ENCODE measurements around the gene TAS1R2.
"Not testable (repeated sequence)": the region's sequence is repeated elsewhere in the genome, so short reads cannot be mapped to it uniquely, and the experiment has no call there.

The TAS1R2 gene

DNA sequence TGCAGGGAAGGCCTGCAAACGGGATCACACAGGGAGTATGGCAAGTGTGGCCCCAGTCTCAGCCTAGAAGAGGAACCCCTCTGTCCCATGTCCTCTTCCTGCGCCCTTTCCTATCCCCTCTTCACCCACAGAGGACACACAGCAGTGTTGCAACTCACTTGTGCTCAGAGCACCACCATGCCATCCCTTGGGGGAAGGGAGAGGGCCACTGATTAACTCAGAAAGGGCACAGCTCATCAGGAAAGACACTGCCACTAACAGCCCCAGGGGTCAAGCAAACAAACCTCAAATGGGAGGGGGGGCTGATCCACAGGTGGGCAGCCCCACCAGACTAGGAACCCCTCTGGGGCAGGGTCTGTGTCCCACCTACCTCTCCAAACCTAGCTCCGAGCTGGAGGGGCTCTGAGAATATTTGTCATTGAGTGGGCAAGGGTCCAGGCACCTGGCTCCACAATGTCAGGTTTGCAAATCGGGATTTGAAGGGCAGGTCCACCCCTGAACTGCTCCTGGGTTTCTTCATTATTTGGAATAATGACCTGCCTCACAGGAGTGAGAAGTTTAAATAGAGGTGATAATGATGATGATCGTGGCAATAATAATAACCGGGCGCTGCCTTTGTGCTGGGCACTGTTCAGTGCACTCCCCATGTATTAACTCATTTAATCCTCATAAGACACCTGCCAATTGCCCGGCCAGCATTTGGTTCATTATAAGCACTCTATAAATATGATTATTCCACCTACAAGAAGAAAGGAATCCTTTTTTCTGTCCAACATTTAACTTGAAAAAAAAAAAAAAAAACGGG lies 41.9 kb upstream of the TAS1R2 start:
- peak overlapping the region; percentile 83; the same call in 1 of the 2 replicates for H3K4me3 ChIP-seq (ENCODE audit: low read depth, low read length)
- TF ChIP-seq, protein P1, sequence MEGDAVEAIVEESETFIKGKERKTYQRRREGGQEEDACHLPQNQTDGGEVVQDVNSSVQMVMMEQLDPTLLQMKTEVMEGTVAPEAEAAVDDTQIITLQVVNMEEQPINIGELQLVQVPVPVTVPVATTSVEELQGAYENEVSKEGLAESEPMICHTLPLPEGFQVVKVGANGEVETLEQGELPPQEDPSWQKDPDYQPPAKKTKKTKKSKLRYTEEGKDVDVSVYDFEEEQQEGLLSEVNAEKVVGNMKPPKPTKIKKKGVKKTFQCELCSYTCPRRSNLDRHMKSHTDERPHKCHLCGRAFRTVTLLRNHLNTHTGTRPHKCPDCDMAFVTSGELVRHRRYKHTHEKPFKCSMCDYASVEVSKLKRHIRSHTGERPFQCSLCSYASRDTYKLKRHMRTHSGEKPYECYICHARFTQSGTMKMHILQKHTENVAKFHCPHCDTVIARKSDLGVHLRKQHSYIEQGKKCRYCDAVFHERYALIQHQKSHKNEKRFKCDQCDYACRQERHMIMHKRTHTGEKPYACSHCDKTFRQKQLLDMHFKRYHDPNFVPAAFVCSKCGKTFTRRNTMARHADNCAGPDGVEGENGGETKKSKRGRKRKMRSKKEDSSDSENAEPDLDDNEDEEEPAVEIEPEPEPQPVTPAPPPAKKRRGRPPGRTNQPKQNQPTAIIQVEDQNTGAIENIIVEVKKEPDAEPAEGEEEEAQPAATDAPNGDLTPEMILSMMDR (IDR thresholded peaks at IDR 0.05; ENCODE audit: low read depth, low read length, missing control alignments): no peak
- DNase-seq (ENCODE audit: low read depth): no peak

DNA sequence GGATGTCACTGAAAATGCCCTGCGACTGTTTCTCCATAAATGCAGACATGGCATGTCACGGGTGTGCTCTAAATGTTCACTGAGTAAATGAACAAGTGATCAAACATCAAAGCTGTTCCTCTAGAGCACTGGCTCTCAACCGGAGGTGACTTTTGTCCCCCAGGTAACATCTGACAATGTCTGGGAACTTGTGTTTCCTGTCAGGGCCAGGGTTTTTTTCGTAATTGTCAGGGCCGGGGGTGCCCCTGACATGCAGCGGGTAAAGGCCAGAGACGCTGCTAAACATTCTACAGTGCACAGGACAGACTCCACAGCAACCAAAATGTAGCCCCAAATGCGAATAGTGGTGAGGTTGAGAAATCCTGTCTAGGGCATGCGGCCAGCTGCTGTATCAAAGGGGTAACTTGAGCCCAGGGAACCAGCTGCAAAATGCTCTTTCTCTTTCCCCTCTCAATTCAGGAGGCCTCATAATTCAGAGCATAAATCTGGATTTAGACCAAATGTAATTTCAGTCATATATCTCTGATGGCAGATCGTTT lies 40.9 kb upstream of the TAS1R2 start:
- TF ChIP-seq, protein P1 (IDR thresholded peaks at IDR 0.05; ENCODE audit: low read depth, low read length, missing control alignments): no peak
- DNase-seq (ENCODE audit: low read depth): no peak
- no peak overlapping the region for H3K4me3 ChIP-seq (ENCODE audit: low read depth, low read length)

DNA sequence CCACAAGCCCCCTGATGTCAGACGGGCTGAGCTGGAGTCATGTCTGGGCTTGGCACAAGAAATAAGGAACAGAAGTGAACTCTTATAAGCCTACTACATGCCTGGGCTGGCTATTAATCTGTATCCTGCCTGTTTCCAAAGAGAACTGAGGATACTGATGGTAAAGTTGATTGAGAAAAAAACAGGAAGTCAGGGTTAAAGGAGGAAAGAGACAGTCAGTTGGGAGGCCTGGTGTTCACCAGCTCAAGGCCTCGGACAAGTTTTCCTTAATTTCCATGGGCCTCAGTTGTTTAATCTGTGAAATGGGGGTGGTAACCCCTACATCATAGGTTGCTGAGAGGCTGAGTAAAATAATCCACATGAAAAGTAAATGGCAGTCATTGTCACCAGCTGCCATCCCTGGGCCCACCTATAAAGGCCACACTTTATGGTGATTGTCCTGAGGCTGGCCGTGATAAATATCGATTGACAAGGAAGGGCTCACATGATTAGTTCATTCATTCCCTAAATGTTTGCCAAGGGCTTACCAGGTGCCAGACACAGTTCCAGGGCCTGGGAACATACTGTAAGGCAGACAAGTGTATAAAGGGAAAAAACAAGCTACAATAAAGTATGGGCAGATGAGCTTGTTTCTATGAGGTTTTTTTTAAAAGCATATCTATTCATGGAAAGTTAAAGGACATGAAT lies 40.0 kb upstream of the TAS1R2 start:
- DNase-seq (ENCODE audit: low read depth): no peak

GRCh38 chr1:18898567-18898966 lies 39.1 kb upstream of the TAS1R2 start:
- TF ChIP-seq, protein P1 (IDR thresholded peaks at IDR 0.05; ENCODE audit: low read depth, low read length, missing control alignments): no peak
- no peak for DNase-seq (ENCODE audit: low read depth)
- no peak overlapping the region for H3K4me3 ChIP-seq (ENCODE audit: low read depth, low read length)

More for the DNA sequence above, 40.0 kb upstream of the TAS1R2 start:
- TF ChIP-seq, protein P1 (IDR thresholded peaks at IDR 0.05; ENCODE audit: low read depth, low read length, missing control alignments): no peak
- H3K4me3 ChIP-seq (ENCODE audit: low read depth, low read length): no peak overlapping the region

- TF ChIP-seq, protein P1 (IDR thresholded peaks at IDR 0.05; ENCODE audit: low read depth, low read length, missing control alignments): no peak
- H3K4me3 ChIP-seq (ENCODE audit: low read depth, low read length): no peak overlapping the region
- DNase-seq (ENCODE audit: low read depth): no peak
These were observed 35.9 kb upstream of the TAS1R2 start for GRCh38 chr1:18895317-18895716.

DNA sequence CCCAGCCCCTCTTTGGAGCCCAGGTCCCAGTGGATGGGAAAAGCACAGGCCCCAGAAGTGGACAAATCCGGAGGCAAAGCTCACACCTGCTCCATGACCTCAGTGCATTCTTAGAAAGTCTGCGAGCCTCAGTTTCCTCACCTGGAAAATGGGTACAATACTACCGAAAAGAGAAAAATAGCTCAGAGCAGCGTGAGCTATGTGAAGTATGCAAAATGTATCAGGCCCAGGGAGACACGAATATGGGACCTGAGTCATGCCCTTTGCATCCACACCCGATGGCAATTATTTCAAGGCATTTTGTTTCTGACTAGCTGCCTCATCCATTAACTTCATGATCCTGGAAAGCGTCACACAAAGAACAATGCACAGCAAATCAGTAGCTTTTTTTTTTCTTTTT lies 33.7 kb upstream of the TAS1R2 start:
- no peak for DNase-seq (ENCODE audit: low read depth)
- TF ChIP-seq, protein P1 (IDR thresholded peaks at IDR 0.05; ENCODE audit: low read depth, low read length, missing control alignments): no peak
- no peak overlapping the region for H3K4me3 ChIP-seq (ENCODE audit: low read depth, low read length)

GRCh38 chr1:18891858-18892257 lies 32.4 kb upstream of the TAS1R2 start:
- not testable (repeated sequence) for DNase-seq (ENCODE audit: low read depth); H3K4me3 ChIP-seq (ENCODE audit: low read depth, low read length)

Measured in GM12864 (cell line).